IPS-18c (cell line): ENCODE data around the gene RCVRN.

Experiments used
- H3K4me3 ChIP-seq: 2 replicates; pipeline ENCODE4 v1.7.0; 2013; ENCODE audit warnings: low read depth, mild to moderate bottlenecking, low read length, moderate library complexity; ENCODE audit not compliant: insufficient read depth
- H3K9me3 ChIP-seq: one replicate; pipeline ENCODE4 v1.6.1; 2013; ENCODE audit warnings: mild to moderate bottlenecking, low read length, moderate library complexity; ENCODE audit not compliant: control insufficient read depth, insufficient read depth

The RCVRN gene

GRCh38 chr17:9907131-9907530 is 2.1 kb upstream of the RCVRN start:
- H3K9me3 ChIP-seq: peaks cover 3% of the 10 kb centered on the region
- H3K4me3 ChIP-seq: no peak overlapping the region

- Histone ChIP-seq H3K4me3 (no peak overlapping the region), H3K9me3 (peaks cover 3% of the 10 kb centered on the region)
Measured at GRCh38 chr17:9906616-9907015, 1.5 kb upstream of the RCVRN start.

GRCh38 chr17:9905902-9906301 is 831 bp upstream of the RCVRN start:
- peaks cover 3% of the 10 kb centered on the region for H3K9me3 ChIP-seq
- no peak overlapping the region for H3K4me3 ChIP-seq

DNA sequence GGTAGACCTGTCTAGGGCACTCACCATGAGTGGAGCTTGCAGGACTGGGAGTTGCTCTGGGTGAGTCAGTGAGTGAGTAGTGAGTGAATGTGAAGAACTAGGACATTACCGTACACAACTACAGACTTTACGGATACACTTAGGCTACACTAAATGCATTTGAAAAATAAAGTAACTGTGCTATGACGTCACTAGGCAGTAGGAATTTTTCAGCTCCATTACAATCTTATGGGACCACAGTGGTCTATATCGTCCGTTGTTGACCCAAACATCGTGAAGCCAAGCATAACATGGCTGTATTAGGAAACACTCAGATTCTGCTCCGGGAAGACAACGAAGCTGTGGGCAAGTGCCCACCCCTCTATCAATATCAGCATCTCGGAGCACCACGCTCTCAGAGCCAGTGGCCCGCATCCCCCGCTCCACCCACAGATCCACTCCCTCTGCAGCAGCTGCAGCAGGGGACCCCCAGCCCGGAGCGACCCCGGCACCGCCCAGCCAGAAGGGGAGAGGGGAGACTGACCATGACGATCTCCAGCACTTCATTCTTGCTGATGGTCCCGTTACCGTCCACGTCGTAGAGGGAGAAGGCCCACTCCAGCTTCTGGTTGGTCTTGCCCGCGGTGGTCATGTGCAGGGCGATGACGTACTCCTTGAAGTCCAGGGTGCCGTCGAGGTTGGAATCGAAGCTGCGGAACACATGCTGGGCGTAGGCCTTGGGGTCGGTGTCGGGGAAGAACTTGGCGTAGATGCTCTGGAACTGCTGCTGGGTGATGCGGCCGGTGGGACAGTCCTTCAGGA is 594 bp downstream of the RCVRN start:
- Histone ChIP-seq H3K4me3 (no peak overlapping the region), H3K9me3 (peaks cover 3% of the 10 kb centered on the region)

DNA sequence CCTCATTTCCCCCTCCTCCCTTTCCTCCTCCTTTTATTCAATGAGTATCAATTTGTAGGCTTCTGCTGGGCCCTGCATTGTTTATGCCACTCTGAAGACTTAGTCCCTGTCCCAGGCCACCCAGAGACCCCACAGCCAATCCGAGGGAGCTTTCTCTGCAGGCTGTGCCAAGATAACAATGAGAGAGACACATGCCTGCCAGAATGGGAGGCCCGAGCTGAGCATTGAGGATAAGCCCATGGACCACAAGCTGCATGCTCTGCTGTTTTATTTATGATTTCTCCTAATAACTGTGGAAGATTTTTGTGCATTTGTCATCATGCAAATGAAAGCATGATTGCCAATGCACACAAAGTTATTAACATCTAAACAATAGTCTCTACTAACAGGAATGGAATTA is 3.0 kb downstream of the RCVRN start:
- H3K4me3 ChIP-seq: no peak overlapping the region
- peaks cover 3% of the 10 kb centered on the region for H3K9me3 ChIP-seq

- H3K4me3 ChIP-seq: no peak overlapping the region
- peaks cover 3% of the 10 kb centered on the region for H3K9me3 ChIP-seq
Measured at GRCh38 chr17:9900784-9901183, 4.3 kb downstream of the RCVRN start.

GRCh38 chr17:9900044-9900594 is 5.0 kb downstream of the RCVRN start:
- no peaks in the 10 kb centered on the region for H3K9me3 ChIP-seq
- H3K4me3 ChIP-seq: no peak overlapping the region

- no peak overlapping the region for H3K4me3 ChIP-seq
- peaks cover under 1% of the 10 kb centered on the region for H3K9me3 ChIP-seq
Measured at GRCh38 chr17:9899280-9900043, 5.6 kb downstream of the RCVRN start.

DNA sequence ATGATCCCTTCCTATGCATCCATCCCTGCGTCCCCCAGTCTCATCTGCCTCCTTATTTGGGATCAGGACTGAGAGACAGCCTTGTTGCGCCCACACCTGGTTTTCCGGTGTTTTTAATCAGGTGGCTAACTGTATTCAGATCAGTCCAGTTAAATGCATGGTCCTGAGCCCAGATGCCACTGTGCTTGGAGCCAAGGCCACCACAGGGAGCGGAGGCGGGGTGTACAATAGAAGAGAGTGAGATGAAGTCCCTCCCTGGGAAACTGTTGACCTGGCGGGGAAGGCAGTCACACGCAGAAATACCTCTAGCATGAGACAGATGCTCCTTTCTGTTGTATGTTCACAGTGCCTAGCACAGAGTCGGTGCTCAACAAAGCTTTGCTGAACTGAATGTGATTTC is 6.3 kb downstream of the RCVRN start:
- Histone ChIP-seq H3K9me3 (peaks cover 4% of the 10 kb centered on the region), H3K4me3 (no peak overlapping the region)

DNA sequence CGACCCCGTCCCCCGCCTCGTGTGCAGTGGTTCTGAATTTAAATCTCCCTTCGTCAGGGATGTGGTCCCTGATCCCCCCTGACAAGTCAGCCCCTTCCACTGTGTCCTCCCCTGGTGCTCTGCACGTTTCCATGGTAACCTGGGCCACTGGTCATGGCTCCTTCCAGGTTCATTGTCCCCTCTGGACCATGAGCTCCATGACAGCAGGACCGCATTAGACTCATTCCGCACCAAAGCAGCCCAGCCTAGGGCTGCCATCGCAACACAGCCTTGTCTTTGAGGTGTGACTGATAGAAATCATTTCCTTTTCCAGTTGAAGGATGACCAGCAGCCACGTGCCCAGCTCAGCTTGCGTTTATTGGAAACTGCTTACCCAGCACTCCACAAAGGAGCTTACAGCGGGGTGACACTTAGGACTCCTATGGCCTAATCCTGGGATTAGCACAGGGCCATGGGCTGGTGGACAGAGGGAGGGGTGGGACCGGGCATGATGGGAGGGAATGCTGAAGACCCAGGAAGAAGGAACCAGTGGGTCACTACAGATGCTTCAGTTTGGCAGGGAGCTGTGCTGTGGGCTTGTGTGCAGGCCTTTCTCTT is 7.6 kb downstream of the RCVRN start:
- H3K4me3 ChIP-seq: no peak overlapping the region; the same call in 1 of the 2 replicates
- H3K9me3 ChIP-seq: peaks cover 4% of the 10 kb centered on the region

DNA sequence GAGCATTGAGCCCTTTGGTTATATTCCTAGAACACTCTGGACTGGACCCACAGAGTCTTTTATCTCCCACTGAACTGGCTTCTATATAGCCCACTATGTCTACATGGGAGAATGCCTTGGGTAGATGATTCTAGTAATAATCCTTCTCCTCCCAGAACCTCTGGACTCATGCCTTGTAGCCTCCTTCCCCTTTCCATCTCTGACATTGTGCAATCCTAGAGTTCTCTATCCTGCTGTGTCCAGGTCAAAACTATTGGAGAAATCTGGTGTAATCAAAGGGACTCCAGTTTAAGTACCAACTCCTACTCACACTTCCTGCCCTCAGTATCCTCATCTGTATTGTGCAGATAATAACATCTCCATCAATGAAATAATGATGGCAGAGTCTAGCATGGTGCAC is 9.1 kb downstream of the RCVRN start:
- H3K9me3 ChIP-seq: peaks cover 4% of the 10 kb centered on the region
- no peak overlapping the region for H3K4me3 ChIP-seq

DNA sequence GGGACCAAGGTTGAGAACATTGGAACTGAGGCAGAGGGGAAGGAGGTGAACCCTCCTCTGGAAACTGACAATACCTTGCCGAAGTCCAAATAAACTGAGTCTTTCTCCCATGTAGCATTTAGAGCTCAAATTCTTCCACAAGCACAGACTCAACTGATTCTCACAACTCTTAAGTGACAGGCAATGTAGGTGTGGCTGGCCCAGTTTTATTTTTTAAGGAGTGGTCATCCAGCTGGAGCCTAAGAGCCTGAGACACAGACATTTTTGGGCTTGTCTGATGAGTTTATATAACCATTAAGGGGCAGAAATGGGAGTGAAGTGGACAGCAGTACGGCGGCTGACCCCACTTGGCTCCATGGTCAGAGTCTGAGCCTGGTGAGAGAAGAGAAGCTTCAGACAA is 10.8 kb downstream of the RCVRN start:
- Histone ChIP-seq H3K4me3 (no peak overlapping the region), H3K9me3 (peaks cover 4% of the 10 kb centered on the region)

DNA sequence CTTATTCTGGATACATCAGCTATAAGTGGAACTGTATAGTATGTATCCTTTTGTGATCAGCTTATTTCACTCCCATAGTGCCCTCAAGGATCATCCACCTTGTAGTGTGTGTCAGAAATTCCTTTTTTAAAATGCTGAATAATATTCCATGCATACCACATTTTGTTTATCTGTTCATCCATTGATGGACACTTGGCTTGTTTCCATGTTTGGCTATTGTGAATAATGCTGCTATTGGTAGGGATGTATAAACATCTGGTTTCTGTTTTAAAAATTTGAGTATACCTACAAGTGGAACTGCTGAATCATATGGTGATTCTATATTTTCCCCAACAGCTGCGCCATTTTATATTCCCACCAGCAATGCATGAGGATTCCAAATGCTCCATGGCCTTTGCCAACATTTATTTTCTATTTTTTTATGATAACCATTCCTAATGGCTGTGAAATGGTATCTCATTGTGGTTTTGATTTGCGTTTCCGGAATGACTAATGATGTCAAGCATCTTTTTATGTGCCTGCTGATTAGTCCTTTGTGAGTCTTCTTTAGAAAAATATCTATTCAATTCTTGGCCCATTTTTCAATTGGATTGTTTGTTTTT is 11.6 kb downstream of the RCVRN start:
- no peak overlapping the region for H3K4me3 ChIP-seq
- peaks cover 4% of the 10 kb centered on the region for H3K9me3 ChIP-seq

GRCh38 chr17:9890124-9890523 is 14.9 kb downstream of the RCVRN start:
- peaks cover 6% of the 10 kb centered on the region for H3K9me3 ChIP-seq
- H3K4me3 ChIP-seq: no peak overlapping the region

DNA sequence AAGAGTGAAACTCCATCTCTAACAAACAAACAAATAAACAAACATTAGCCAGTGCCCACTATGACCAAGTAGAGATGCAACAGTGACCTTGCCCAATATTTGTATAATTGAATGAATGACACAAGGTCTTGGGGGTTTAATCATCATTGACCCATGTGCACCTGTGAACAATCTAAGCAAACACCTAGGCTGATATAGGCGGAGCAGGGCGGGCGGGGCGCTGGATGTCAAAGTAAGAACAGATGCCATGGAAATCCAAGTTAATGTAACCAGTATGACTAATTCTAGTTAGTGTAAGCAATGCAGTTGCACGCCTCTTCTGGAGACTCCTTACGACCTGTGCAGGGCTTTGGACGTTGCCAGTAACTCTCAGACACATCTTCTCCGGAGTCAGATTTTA is 17.6 kb downstream of the RCVRN start:
- Histone ChIP-seq H3K9me3 (peaks cover 2% of the 10 kb centered on the region), H3K4me3 (no peak overlapping the region)

DNA sequence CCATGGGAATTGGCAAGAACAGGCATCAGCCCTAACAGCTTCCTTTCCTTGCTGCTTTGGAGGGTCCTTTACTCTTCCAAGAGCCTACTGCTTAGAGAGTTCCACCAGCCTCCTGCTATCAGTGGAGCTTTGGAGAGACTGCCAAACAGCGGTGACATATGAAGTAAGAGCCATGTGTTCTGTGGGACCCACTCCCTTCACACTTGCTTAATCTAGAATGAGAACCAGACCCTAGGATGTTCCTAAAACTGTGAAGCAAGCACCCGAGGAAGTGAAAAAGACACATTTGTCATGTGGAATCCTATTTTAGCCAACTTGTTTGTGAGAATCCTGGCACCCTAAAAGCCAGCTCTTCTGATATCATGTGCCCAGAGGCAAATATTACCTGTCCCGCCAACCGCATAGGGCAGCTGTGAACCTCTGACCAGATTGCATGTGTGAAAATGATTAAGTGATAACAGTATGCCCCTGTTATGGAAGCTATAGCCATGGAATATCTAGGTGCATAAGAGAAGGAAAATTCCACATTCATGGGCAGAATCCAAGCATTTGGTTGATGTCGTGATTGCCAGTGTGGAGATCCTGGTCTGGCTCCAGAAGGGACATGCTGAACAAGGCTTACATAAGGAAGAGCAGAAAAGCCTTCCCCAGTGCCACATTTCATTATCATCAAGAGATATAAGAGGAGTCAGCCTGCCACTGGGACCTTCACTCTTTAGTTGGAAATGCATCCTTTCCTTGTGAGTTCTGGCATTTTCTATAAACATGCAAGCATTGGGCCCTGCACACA is 18.7 kb downstream of the RCVRN start:
- H3K4me3 ChIP-seq: no peak overlapping the region

DNA sequence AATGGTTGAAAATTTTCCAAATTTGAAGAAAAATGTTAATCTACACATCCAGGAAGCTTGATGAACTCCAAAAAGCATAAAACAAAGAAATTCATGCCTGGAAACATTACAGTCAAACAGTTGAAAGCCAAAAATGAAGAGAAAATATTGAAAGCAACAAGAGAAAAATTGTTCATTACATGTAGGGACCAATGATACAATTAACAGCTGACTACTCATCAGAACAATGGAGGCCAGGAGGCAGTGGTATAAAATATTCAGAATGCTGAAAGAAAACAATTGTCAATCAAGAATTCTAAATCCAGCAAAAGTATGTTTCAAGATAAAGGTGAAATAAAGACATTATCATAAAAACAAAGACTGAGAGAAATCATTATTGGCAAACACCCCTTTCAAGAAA is 21.6 kb downstream of the RCVRN start:
- peaks cover 2% of the 10 kb centered on the region for H3K9me3 ChIP-seq

More for the DNA sequence above, 18.7 kb downstream of the RCVRN start:
- peaks cover 2% of the 10 kb centered on the region for H3K9me3 ChIP-seq

More for the DNA sequence above, 21.6 kb downstream of the RCVRN start:
- no peak overlapping the region for H3K4me3 ChIP-seq
